ENCODE measurements around the gene PRAF2.

GRCh38 chrX:49043220-49043986, 30.4 kb downstream of the PRAF2 start, which contains the start of gene TFE3:
- TF ChIP-seq CTCF (IDR thresholded peaks at IDR 0.05) (peak; percentile 58 to 80 (median 61)), POLR2A (IDR thresholded peaks at IDR 0.05) (peak; percentile 80), EP300 (IDR thresholded peaks at IDR 0.05) (peak; percentile 69)

Measured in ovary (tissue), 3 donors.